Activated naive CD8-positive, alpha-beta T cell treated with anti-CD3 and anti-CD28 coated beads, Interleukin-2, amount 50 U/mL, for 24 hours (primary cell): ENCODE measurements around the gene POU3F3.

Source experiments
- ATAC-seq: fragments of 150-1000 bp; cut with Tn5 transposase; one replicate; pipeline ENCODE4 v1.10.0; 2021
- DNase-seq: peaks from one replicate; pipeline ENCODE4 v3.0.0; 2021
- H3K27ac Mint-ChIP-seq: one replicate; pipeline ENCODE4 v1.8.0; 2021; ENCODE audit warnings: mild to moderate bottlenecking, mixed read lengths
- H3K27me3 Mint-ChIP-seq: one replicate; pipeline ENCODE4 v1.8.0; 2021; ENCODE audit warnings: mixed read lengths
- H3K36me3 Mint-ChIP-seq: one replicate; pipeline ENCODE4 v1.8.0; 2021; ENCODE audit warnings: low read depth, mixed read lengths
- H3K4me1 Mint-ChIP-seq: one replicate; pipeline ENCODE4 v1.8.0; 2021; ENCODE audit warnings: mixed read lengths
- H3K4me3 Mint-ChIP-seq: one replicate; pipeline ENCODE4 v1.8.0; 2021; ENCODE audit warnings: mild to moderate bottlenecking, moderate library complexity, mixed read lengths
- H3K9me3 Mint-ChIP-seq: one replicate; pipeline ENCODE4 v1.8.0; 2021; ENCODE audit warnings: mixed read lengths

The POU3F3 gene

DNA sequence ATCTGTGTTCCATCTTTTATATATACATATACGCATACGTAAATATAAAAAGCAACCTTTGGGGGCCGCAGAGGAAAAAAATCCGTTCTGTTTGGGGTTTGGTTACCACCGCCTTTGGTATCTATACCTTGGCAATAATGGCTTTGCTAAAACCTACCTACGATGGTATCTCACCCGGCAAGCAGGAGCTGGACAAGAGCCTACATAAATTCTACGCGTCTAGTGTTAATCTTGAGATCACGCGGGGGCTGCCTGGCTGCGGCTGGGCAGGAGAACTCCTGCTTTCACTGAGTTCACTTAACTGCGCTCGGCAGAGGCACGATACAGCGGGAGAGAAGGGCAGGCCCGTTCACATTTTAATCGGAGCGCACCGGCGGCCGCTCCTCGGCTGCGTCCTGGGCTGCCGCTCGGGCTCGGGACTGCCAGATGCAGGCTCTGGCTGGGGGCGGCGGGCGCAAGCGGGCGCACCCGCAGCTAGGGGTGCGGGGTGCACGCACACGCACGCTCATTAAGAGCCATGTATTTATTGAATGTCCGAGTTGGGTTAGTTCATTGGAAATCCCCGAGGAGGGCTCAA, 1.7 kb upstream of the POU3F3 start:
- no peak overlapping the region for H3K27ac Mint-ChIP-seq
- ATAC-seq (peak; percentile 21), DNase-seq (no peak)
- H3K4me1 Mint-ChIP-seq = peaks cover 31% of the 10 kb centered on the region
- H3K4me3 Mint-ChIP-seq = peak overlapping the region; percentile 81
- peaks cover 6% of the 10 kb centered on the region for H3K36me3 Mint-ChIP-seq
- H3K27me3 Mint-ChIP-seq = peaks cover 75% of the 10 kb centered on the region
- H3K9me3 Mint-ChIP-seq = no peaks in the 10 kb centered on the region

DNA sequence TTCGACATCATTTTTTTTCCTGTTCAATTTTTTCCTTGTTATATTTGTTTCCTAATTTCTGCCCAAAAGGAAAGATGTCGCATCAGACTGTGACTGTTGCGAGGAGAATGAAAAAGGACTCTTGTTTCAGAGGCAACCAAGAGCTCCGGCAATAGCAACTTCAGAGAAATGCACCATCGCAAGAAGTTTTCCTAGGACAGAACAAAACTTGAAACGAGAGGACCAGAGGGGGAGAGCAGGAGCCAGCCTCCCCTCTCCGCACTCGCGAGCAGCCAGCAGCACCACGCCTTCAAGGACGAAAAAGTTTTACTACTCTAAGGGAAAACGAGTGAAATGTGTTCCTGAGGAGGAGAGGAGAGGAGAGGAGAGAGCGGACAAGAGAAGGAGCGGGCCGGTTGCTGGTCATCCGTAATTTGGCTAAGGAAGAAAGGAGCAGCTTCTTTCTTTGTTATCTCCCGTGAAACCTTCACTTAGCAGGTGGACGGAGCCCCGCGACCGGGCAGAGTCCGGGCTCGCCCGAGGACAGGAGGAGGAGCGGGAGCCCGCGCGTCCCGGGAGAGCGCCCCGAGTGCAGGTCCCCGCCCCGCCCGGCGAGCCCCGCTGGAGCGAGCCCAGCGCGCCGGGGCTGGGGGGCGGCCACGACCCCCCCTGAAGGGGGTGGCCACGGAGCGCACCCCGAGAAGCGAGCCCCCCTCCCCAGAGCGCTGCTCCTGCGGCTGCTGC, 744 bp downstream of the POU3F3 start:
- ATAC-seq (no peak), DNase-seq (no peak)
- peaks cover 36% of the 10 kb centered on the region for H3K4me1 Mint-ChIP-seq
- H3K36me3 Mint-ChIP-seq = peaks cover 13% of the 10 kb centered on the region
- H3K4me3 Mint-ChIP-seq = peak overlapping the region; percentile 81
- H3K9me3 Mint-ChIP-seq = peaks cover 6% of the 10 kb centered on the region
- peaks cover 74% of the 10 kb centered on the region for H3K27me3 Mint-ChIP-seq
- H3K27ac Mint-ChIP-seq = peak overlapping the region; percentile 64

DNA sequence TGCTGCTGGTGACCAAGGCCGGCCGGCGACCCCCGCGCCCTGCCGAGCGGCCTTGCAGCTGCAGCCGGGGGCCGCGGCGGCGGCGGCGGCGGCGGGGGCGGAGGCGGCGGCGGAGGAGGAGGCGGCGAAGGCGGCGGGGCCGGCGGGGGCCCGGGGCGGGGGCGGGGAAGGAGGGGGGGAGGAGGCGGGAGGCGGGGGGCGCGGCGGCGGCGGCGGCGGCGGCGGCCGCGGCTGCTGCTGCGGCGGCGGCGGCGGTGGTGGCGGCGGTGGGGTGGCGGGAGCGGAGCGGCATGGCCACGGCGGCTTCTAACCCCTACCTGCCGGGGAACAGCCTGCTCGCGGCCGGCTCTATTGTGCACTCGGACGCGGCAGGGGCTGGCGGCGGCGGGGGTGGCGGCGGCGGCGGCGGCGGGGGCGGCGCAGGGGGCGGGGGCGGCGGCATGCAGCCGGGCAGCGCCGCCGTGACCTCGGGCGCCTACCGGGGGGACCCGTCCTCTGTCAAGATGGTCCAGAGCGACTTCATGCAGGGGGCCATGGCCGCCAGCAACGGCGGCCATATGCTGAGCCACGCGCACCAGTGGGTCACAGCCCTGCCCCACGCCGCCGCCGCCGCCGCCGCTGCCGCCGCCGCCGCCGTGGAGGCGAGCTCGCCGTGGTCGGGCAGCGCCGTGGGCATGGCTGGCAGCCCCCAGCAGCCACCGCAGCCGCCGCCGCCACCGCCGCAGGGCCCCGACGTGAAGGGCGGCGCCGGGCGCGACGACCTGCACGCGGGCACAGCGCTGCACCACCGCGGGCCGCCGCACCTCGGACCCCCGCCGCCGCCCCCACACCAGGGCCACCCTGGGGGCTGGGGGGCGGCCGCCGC, 1.5 kb downstream of the POU3F3 start:
- peaks cover 36% of the 10 kb centered on the region for H3K4me1 Mint-ChIP-seq
- H3K27me3 Mint-ChIP-seq = peaks cover 75% of the 10 kb centered on the region
- H3K27ac Mint-ChIP-seq = no peak overlapping the region
- DNase-seq (no peak), ATAC-seq (no peak)
- peaks cover 13% of the 10 kb centered on the region for H3K36me3 Mint-ChIP-seq
- H3K4me3 Mint-ChIP-seq = no peak overlapping the region
- H3K9me3 Mint-ChIP-seq = peaks cover 6% of the 10 kb centered on the region

DNA sequence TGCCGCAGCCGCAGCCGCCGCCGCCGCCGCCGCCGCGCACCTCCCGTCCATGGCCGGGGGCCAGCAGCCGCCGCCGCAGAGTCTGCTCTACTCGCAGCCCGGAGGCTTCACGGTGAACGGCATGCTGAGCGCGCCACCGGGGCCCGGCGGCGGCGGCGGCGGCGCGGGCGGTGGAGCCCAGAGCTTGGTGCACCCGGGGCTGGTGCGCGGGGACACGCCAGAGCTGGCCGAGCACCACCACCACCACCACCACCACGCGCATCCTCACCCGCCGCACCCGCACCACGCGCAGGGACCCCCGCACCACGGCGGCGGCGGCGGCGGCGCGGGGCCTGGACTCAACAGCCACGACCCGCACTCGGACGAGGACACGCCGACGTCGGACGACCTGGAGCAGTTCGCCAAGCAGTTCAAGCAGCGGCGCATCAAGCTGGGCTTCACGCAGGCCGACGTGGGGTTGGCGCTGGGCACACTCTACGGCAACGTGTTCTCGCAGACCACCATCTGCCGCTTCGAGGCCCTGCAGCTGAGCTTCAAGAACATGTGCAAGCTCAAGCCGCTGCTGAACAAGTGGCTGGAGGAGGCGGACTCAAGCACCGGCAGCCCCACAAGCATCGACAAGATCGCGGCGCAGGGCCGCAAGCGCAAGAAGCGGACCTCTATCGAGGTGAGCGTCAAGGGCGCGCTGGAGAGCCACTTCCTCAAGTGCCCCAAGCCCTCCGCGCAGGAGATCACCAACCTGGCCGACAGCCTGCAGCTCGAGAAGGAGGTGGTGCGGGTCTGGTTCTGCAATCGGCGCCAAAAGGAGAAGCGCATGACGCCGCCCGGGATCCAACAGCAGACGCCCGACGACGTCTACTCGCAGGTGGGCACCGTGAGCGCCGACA, 2.4 kb downstream of the POU3F3 start:
- DNase-seq (no peak), ATAC-seq (no peak)
- Mint-ChIP-seq H3K4me3 (peak overlapping the region; percentile 49), H3K4me1 (peaks cover 36% of the 10 kb centered on the region), H3K9me3 (peaks cover 8% of the 10 kb centered on the region), H3K27ac (no peak overlapping the region), H3K27me3 (peaks cover 72% of the 10 kb centered on the region), H3K36me3 (peaks cover 13% of the 10 kb centered on the region)

DNA sequence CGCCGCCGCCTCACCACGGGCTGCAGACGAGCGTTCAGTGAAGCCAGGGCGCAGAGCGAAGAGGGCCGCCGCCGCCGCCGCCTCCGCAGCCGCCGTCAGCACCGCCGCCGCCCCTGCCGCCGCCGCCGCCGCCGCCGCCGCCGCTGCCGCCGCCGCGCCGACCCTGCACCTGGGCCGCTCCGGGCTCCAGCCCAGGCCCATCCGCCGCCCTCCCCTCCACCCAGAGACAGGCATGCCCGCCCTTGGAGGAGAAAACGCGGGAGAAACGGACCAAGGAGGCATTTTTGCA, 3.0 kb downstream of the POU3F3 start:
- peaks cover 13% of the 10 kb centered on the region for H3K36me3 Mint-ChIP-seq
- H3K4me3 Mint-ChIP-seq = peak overlapping the region; percentile 68
- H3K9me3 Mint-ChIP-seq = peaks cover 12% of the 10 kb centered on the region
- ATAC-seq (no peak), DNase-seq (no peak)
- peaks cover 34% of the 10 kb centered on the region for H3K4me1 Mint-ChIP-seq
- peak overlapping the region; percentile 52 for H3K27ac Mint-ChIP-seq
- peaks cover 73% of the 10 kb centered on the region for H3K27me3 Mint-ChIP-seq

DNA sequence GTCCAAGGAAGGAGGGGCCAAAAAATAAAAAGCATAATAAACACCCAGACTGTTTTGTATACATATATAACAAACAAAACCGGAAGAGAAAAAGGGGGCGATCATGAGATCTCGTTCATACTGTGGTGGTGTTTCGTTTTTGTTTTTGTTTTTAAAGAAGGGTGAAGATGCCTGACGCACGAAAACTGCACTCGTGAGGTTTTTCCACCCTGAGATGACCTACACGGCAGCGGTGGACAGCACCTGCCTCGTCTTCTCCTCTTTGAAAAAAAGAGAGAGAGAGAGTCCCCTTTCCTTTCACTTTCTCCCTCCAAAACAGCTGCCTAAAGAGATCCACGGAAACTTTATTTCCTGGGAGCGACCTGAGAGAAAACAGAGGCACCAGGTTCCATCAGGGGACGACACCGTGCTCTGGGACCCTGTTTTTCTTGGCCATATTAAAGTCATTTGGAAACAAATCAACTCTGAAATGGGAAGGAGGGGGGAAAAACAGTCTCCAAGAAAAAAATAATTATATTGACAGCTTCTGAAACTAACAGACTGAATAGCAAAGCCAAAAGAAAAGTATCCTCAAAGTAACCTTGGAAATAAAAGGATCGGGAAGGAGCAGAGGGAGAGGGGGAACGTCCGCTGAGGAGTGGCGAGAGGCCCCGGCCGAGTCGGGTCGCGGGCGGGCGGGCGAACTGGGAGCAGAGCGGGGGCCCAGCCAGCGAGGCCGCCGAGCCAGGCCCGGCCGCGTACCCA, 3.5 kb downstream of the POU3F3 start:
- no peak for DNase-seq
- H3K4me1 Mint-ChIP-seq = peaks cover 34% of the 10 kb centered on the region
- no peak for ATAC-seq
- peaks cover 73% of the 10 kb centered on the region for H3K27me3 Mint-ChIP-seq
- peaks cover 12% of the 10 kb centered on the region for H3K9me3 Mint-ChIP-seq
- peak overlapping the region; percentile 68 for H3K4me3 Mint-ChIP-seq
- peaks cover 15% of the 10 kb centered on the region for H3K36me3 Mint-ChIP-seq
- H3K27ac Mint-ChIP-seq = peak overlapping the region; percentile 52

DNA sequence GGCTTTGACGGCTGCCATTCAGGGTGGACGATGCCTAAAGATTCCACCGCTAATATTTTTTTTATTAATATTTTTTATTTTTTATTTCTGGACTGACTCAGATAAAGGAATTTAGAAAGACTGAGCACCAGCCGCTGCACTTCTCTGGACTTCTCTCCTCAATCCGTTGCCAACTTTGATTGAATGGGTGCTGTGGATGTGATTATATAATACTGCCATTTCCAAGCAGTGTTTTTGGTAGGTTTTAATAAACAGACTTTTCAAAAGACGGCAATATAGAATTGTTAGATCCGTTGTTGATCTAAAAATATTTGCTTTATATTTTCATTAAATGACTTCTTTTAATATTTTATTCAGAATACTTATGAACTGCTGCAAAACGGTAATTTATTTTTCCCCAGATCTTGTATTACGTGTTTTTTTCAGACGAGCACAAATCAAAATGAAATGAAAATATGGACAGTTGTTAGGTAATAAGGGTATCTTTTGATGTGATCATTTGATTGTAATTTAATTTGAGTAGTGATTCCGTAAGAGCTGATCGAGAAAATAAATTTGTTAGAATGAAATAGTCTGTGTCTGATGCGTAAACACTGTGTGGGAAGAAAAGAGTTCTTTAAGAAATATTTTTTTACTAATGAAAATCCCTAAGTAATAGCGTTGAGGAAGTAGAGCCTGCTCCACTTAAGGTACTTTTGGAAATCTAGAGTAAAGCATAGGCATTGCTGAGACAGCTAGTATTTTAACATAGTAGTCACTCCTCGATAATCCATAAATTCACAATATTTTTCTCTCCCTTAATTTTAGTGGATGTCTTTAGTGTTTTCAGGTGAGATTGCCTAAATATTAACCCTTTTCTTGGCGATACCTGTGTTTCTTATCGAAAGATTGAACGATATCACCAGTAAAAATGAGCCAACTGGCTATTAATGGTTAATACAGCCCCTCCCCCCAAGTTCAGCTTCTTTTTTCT, 4.4 kb downstream of the POU3F3 start:
- Mint-ChIP-seq H3K4me3 (no peak overlapping the region), H3K4me1 (peaks cover 28% of the 10 kb centered on the region), H3K9me3 (peaks cover 12% of the 10 kb centered on the region), H3K36me3 (peaks cover 17% of the 10 kb centered on the region), H3K27ac (no peak overlapping the region), H3K27me3 (peaks cover 73% of the 10 kb centered on the region)
- ATAC-seq (no peak), DNase-seq (no peak)

DNA sequence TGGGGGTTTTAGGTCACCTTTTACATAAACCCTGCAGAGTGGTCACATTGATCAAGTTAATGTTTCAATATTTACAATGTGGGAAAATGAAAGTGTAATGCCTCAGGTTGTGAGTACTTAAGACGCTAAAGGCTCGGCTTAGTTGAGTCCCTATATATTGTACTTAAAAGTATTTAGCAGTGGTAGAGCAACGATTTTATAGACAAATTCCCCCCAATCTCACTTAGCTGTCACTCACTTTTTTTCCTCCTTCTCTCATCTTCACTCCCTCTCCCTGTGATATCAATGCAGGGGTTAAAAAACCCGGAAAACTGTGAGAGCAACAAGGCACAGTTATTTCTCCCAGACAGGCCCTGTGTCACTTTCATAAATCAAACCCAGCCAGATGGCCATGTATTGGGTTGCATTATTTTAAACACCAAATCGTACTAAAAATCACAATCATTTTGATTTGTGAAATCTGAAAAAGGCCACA, 5.4 kb downstream of the POU3F3 start:
- no peak overlapping the region for H3K27ac Mint-ChIP-seq
- peaks cover 13% of the 10 kb centered on the region for H3K36me3 Mint-ChIP-seq
- peaks cover 12% of the 10 kb centered on the region for H3K9me3 Mint-ChIP-seq
- ATAC-seq = no peak
- DNase-seq = no peak
- H3K27me3 Mint-ChIP-seq = peaks cover 72% of the 10 kb centered on the region
- no peak overlapping the region for H3K4me3 Mint-ChIP-seq
- H3K4me1 Mint-ChIP-seq = peaks cover 21% of the 10 kb centered on the region

DNA sequence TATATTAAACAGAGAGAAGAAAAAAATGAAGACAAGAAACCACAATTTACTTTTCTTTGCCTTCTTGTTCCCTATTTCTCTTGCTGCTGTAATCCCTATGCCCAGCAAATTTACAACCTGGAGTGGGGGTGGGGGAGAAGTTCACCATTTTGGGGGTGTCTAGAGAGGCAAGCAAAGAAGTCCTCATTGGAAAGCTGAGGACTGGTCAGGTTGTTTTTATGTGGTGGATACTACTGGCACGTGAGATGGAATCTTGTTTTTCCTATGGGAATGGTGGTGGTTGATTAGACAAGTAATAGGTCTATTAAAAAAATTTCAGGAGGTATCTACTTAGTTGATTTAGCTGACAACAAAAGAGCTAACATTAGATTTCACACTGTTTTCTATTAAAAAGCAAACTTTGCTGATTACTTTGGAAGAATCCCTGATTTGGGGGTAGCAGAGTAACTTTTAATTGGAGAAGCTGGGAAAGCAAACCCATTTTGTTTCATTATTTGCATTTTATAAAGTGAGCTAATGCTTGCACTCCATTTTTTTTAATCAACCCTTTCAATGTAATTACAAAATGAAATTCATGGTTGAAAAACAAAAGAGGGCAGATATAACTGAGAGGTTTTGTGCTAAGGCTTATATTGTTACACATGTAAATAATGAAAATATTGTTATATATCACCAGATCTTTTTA, 6.0 kb downstream of the POU3F3 start:
- Mint-ChIP-seq H3K27me3 (peaks cover 72% of the 10 kb centered on the region), H3K9me3 (peaks cover 12% of the 10 kb centered on the region), H3K36me3 (peaks cover 12% of the 10 kb centered on the region), H3K4me1 (peaks cover 16% of the 10 kb centered on the region), H3K4me3 (no peak overlapping the region), H3K27ac (no peak overlapping the region)
- no peak for ATAC-seq
- DNase-seq = no peak

DNA sequence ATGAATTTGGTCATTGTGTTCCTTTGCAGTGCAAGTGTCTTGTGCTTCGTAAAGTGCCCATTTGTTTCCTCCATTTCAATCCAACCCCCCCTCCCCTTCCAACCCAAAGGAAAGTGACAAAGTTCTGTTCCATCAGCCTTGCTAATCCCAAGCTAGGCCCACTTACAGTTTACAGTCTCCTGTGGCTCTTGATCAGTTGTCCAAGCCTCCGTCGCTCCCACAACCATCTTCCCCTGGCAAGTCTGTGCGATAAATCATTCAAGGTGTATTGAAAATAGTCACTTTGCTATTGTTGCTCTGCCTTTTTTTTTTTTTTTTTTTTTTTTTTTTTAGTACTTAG, 6.5 kb downstream of the POU3F3 start:
- H3K9me3 Mint-ChIP-seq = peaks cover 12% of the 10 kb centered on the region
- H3K36me3 Mint-ChIP-seq = peaks cover 12% of the 10 kb centered on the region
- H3K4me3 Mint-ChIP-seq = no peak overlapping the region
- no peak for DNase-seq
- peaks cover 78% of the 10 kb centered on the region for H3K27me3 Mint-ChIP-seq
- peaks cover 16% of the 10 kb centered on the region for H3K4me1 Mint-ChIP-seq
- ATAC-seq = no peak
- H3K27ac Mint-ChIP-seq = no peak overlapping the region

DNA sequence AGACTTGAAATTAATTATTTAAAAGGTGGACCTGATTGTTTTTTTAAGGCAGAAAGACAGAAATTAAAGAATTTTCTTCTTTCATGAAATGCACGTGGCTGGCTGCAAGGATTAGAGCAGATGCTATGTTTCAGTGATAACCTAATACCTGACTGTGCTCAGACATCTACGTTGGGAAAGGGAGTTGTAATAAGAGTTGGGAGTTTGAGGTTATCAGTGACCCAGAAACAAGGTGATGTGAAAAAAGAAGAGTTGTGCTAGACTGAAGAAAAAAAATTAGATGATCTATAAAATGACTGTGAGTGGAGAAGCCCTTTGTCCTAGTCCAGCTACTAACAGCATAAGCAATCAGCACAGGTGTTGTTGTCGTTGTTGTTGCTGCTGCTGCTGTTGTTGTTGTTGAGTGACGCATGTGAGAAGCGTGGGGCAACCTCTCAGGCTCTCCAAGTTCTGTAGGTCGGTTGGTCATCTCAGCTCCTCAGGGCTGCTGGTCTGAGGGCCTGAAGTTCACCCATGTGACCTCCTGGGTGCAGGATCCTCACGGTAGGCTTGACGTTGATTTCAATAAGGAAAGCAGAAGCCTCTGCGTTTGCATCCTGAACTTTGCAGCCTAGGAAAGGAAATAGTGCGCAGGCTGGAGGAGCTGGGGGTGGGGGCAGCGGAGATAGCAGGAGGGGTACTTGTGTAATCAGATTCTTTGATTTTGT, 7.6 kb downstream of the POU3F3 start:
- peaks cover 12% of the 10 kb centered on the region for H3K36me3 Mint-ChIP-seq
- H3K27ac Mint-ChIP-seq = no peak overlapping the region
- peaks cover 12% of the 10 kb centered on the region for H3K9me3 Mint-ChIP-seq
- ATAC-seq = no peak
- DNase-seq = no peak
- H3K4me3 Mint-ChIP-seq = no peak overlapping the region
- peaks cover 86% of the 10 kb centered on the region for H3K27me3 Mint-ChIP-seq
- peaks cover 13% of the 10 kb centered on the region for H3K4me1 Mint-ChIP-seq
